Stimulated activated CD4-positive, alpha-beta T cell treated with anti-CD3 and anti-CD28 coated beads, TNF-alpha, amount 100 ng/mL, for 48 hours (primary cell): ENCODE results near the gene KHNYN.

Source experiments
- DNase-seq, 3 donors: peaks; one replicate each; pipeline ENCODE4 v3.0.0-alpha.2; 2020; ENCODE audit warnings: low read depth in 3 of 3

Gene KHNYN

DNA sequence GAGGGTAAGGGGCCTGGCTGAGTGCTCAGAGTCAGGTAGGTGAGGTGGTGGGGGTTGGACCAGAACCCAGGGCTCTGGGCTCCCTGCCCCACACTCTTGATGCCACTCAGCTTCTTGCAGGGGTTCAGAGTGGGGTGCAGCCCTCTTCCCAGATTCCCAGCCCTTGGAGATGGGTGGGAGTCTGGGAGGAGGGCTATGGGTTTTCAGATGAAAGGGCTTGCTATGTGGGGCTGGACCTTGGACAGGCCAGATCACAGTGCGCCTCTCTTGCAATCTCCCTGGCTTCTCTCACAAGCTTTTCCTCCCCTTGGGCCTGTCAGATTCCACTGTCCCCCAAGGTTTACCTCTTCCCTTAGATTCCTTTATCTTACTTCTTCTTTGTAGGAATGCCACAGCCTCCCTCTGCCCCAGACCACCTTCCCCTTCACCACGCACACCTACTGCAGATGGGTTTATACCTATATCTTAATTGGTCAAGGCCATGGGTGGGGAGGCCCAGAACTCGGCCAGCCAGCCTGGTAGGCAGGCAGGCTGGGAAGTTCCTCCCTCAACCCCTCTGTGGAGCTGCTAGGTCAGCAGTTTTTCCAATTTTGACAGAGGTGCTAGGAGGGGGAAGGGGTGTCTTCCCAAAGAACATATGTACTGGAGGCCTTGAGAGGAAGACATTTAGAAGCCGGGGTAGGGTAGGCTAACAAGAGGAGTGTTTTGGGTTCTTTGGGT lies 29.6 kb upstream of the KHNYN start:
- DNase-seq = no peak

GRCh38 chr14:24401810-24402702 lies 27.7 kb upstream of the KHNYN start:
- DNase-seq = no peak

DNA sequence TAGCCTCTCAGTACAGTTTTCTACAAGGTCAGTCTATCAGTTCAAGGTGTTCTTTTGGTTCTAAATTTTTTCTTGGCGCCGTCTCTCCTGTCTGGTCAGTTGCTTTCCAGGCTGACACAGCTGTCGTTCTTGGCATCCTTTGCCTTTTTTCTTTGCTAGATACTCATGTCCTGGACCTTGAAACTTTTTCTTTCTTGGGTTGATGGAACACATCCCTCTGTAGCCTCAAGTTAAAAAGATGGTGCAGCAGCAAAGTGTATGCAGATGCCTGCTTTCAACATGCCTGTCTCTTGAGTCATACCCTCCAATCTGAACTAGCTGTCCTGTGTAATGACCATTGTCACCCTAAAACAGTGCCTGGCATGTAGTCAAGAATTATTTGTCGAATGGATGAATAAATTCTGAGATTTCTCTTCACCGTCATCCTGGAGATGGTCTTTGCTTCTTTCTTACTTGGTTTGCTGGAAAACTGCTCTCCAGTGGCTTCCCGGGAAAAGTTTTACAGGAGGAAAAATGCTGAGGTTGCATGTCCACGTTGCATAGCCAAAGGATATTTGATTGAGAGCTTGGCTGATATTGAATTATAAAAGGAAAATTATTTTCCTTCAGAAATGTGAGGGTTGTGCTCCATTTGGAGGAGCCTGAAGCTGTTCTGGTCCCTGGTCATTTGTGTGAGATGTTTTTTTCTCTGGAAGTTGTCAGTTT lies 26.3 kb upstream of the KHNYN start:
- no peak for DNase-seq

- DNase-seq = no peak
Measured at GRCh38 chr14:24404814-24405213, 24.9 kb upstream of the KHNYN start.

DNA sequence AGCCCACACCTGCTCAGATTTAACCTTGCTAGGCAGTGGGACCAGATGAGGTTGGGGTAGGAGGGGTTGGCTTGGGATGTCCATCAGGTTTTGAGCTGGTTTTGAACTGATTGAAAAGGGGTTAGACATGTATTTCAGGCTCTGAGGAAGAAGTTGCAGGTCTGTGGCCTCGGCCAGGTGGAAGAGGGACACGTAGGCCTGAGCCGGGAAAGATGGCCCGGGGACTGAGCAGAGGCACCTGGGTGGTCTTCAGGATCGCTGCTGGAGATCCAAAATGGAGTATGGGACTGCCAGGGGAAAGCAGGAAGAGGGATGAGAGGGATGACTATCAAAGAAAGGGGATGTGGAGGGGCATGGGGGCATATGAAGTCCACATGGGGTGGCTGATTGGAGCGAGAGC lies 23.3 kb upstream of the KHNYN start:
- no peak for DNase-seq

DNA sequence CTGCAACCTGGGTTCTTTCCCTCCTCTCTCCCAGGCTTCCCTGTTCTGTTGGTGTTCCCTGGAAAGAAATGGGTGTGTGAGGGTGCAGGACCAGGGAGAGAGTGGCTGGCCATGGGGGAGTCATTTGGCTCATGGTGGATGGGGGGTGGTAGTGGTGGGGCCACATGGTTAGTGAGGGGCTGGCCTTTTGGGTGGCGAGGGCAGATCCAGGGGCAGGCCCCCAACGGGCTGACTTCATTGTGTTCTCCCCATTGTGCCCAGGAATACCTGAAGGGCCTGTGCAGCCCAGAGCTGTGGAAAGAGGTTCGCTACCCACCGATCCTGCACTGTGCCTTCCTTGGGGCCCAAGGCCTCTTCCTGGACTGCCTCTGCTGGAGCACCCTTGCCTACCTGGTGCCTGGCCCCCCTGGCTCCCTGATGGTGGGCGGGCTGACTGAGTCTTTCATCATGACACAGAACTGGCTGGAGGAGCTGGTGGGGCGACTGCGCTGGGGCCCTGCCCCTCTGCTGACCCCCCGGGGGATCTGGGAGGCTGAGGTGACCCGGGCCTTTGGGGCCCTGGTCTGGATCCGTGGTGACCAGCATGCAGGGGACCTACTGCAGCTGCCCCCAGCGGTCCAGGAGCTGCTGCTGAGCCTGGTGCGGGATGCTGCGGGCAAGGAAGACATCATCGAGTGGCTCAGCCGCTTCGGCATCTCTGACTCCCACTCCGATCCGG lies 22.0 kb upstream of the KHNYN start:
- DNase-seq = no peak

DNA sequence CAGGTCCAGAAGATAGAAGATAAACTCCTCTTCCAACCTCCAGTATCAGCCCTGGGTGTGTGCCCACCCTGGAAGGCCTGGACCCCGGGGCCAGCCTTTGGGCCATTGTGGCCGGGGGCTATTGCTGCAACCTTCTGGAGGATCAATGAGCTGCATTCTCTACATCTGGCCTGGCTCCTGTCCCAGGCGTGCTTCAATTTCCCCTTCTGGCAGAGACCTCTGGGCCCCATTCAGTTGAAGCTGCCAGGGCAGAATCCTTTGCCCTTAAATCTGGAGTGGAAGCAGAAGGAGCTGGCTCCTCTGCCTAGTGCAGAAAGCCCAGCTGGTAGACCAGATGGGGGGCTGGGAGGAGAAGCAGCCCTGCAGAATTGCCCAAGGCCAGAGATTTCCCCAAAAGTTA lies 21.0 kb upstream of the KHNYN start:
- DNase-seq = no peak

- no peak for DNase-seq
Measured at GRCh38 chr14:24409192-24409591, 20.6 kb upstream of the KHNYN start.

DNA sequence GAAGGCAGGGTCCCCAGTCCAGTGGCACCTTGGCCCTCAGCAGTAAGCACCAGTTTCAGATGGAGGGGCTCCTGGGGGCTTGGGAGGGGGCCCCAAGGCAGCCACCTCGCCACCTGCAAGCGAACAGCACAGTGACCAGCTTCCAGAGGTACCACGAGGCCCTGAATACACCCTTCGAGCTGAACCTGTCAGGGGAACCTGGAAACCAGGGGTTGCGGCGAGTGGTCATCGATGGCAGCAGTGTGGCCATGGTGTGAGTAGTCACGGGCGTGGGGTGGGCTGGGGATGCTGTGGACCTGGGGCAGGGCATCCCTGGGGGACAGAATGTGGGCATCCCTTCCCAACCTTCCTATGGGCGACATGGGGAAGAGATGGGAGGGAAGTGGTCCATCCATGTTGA lies 19.8 kb upstream of the KHNYN start:
- DNase-seq = no peak

- DNase-seq = peak in 1 of 3 donors; percentile 24
Measured at GRCh38 chr14:24411443-24412389, 18.0 kb upstream of the KHNYN start.

GRCh38 chr14:24414077-24414476 lies 15.7 kb upstream of the KHNYN start:
- DNase-seq = no peak

DNA sequence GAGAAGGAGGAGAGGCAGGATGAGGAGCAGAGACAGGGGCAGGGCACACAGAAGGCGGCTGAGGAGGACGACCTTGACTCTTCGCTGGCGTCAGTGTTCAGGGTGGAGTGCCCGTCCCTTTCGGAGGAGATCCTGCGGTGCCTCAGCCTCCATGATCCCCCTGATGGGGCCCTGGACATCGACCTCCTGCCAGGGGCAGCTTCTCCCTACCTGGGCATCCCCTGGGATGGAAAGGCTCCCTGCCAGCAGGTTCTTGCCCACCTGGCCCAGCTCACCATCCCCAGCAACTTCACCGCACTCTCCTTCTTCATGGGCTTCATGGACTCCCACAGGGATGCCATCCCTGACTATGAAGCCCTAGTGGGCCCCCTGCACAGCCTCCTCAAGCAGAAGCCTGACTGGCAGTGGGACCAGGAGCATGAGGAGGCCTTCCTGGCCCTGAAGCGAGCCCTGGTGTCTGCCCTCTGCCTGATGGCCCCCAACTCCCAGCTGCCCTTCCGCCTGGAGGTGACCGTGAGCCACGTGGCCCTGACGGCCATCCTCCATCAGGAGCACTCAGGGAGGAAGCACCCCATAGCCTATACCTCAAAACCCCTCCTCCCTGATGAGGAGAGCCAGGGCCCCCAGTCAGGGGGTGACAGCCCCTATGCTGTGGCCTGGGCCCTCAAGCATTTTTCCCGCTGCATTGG lies 14.9 kb upstream of the KHNYN start:
- no peak for DNase-seq

DNA sequence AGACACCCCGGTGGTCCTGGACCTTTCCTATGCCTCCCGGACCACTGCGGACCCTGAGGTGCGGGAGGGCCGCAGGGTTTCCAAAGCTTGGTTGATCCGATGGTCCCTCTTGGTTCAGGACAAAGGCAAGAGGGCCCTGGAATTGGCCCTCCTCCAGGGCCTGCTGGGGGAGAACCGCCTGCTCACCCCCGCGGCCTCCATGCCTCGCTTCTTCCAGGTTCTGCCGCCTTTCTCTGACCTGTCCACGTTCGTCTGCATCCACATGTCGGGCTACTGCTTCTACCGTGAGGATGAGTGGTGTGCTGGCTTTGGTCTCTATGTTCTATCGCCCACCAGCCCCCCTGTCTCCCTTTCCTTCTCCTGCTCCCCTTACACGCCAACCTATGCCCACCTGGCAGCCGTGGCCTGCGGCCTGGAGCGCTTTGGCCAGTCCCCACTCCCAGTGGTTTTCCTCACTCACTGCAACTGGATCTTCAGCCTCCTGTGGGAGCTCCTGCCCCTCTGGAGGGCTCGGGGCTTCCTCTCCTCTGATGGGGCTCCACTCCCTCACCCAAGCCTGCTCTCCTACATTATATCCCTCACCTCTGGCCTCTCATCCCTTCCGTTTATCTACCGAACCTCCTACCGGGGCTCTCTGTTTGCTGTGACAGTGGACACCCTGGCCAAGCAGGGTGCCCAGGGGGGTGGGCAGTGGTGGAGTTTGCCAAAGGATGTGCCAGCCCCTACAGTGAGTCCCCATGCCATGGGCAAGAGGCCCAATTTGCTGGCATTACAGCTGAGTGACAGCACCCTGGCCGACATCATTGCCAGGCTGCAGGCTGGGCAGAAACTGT lies 14.1 kb upstream of the KHNYN start:
- no peak for DNase-seq

- no peak for DNase-seq
Measured at GRCh38 chr14:24416254-24416931, 13.4 kb upstream of the KHNYN start.

GRCh38 chr14:24416932-24417619 lies 12.7 kb upstream of the KHNYN start:
- no peak for DNase-seq

GRCh38 chr14:24417832-24418491 lies 11.8 kb upstream of the KHNYN start:
- DNase-seq = no peak

DNA sequence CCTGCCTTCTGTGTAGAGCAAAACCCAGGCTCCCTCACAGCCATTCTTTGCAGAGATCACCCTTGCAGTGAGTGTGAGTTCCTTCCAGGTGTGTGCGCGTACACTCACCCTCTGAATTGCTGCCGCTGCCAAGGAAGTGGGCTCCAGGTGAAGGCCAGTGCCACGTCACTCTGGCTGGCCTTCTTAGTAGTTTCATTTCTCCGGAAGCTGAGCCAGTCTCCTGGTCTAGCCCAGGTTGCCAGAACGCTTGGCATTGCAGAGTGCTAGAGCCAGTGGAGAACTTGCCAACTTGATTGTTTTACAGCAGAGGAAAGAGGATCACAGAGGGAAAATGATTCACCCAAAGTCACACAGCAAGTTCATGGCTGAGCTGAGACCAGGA lies 11.3 kb upstream of the KHNYN start:
- DNase-seq = no peak

- DNase-seq = no peak
Measured at GRCh38 chr14:24422261-24422660, 7.5 kb upstream of the KHNYN start.
